Natural killer cell (primary cell): ENCODE results near the gene NCLN. TPM values are rescaled to one million over a fixed set of nuclear protein-coding genes. Genes with fewer than 3 reads are reported as not detected.
"Not testable (repeated sequence)": the region's sequence is repeated elsewhere in the genome, so short reads cannot be mapped to it uniquely, and the experiment has no call there.

Experiments
- ATAC-seq, 3 donors: fragments of 150-1000 bp in 2 of 3; fragments of 200-7000 bp in 1 of 3; cut with Tn5 transposase; 1 replicate in 1 of 3; 2 replicates in 2 of 3; pipeline ENCODE4 v1.10.0; 2021; ENCODE audit warnings: mild to moderate bottlenecking in 2 of 3, moderate library complexity in 2 of 3
- DNase-seq, 2 donors: peaks; one replicate each; pipeline versions ENCODE4 v3.0.0 to v3.0.0-alpha.2; 2013 to 2021; ENCODE audit warnings: mixed read lengths in 1 of 2
- H3K27ac ChIP-seq: one replicate; pipeline ENCODE4 v1.5.1; 2013; ENCODE audit warnings: mild to moderate bottlenecking, low read length
- H3K27me3 ChIP-seq: one replicate; pipeline ENCODE4 v1.6.1; 2013; ENCODE audit warnings: low read length; ENCODE audit not compliant: control insufficient read depth, insufficient read depth
- H3K36me3 ChIP-seq: one replicate; pipeline ENCODE4 v1.6.1; 2013; ENCODE audit warnings: low read length; ENCODE audit not compliant: control insufficient read depth, insufficient read depth
- H3K4me1 ChIP-seq: one replicate; pipeline ENCODE4 v1.6.1; 2013; ENCODE audit warnings: low read length; ENCODE audit not compliant: control insufficient read depth, insufficient read depth
- H3K4me3 ChIP-seq: one replicate; pipeline ENCODE4 v1.5.1; 2013; ENCODE audit warnings: low read length
- H3K9me3 ChIP-seq: one replicate; pipeline ENCODE4 v1.6.1; 2013; ENCODE audit warnings: low read length; ENCODE audit not compliant: control insufficient read depth, insufficient read depth
- H3K27ac Mint-ChIP-seq, 2 donors: one replicate each; pipeline ENCODE4 v1.8.0; 2022; ENCODE audit warnings: mild to moderate bottlenecking in 2 of 2, mixed read lengths in 2 of 2, moderate library complexity in 1 of 2
- H3K27me3 Mint-ChIP-seq, 2 donors: one replicate each; pipeline ENCODE4 v1.8.0; 2022; ENCODE audit warnings: low read depth in 2 of 2, mixed read lengths in 2 of 2
- H3K36me3 Mint-ChIP-seq: one replicate; pipeline ENCODE4 v1.8.0; 2022; ENCODE audit warnings: mixed read lengths
- H3K4me1 Mint-ChIP-seq, 2 donors: one replicate each; pipeline ENCODE4 v1.8.0; 2022; ENCODE audit warnings: mixed read lengths in 2 of 2
- H3K4me3 Mint-ChIP-seq: one replicate; pipeline ENCODE4 v1.8.0; 2022; ENCODE audit warnings: mild to moderate bottlenecking, moderate library complexity, mixed read lengths
- H3K9me3 Mint-ChIP-seq, 2 donors: one replicate each; pipeline ENCODE4 v1.8.0; 2022; ENCODE audit warnings: mixed read lengths in 2 of 2
- CTCF ChIP-seq: fragments of 200-600 bp; IDR thresholded peaks from one replicate; pipeline ENCODE4 v1.8.0; 2022; ENCODE audit warnings: antibody characterized with exemption
- WGBS: methylation state at CpG from one replicate; pipeline ENCODE4 v1.1.7; 2013; ENCODE audit warnings: missing lambda C conversion rate; ENCODE audit not compliant: insufficient coverage; 5-methylcytosine and 5-hydroxymethylcytosine counted together
- intact Hi-C: fragments of 100-400 bp; cut with micrococcal nuclease; formaldehyde crosslinking; loops from one replicate; pipeline ENCODE4 v1.14.2; 2022
- total RNA-seq, 4 donors: library from RNA; stranded (reverse); fragments of 120-200 nt in 1 of 4; gene quantifications; one replicate each; pipeline versions ENCODE4 v1.2.3 to v1.2.4, GENCODE V29; 2013 to 2022

Gene NCLN
- total RNA-seq, 3 donors from 2014 or later (not counting 1 experiment from before 2014, with no cell fraction given) = 39.6 to 61.4 (median 49.0) TPM

- ATAC-seq (no peak), DNase-seq (no peak)
- no peaks in the 10 kb centered on the region for H3K9me3 ChIP-seq
- Mint-ChIP-seq H3K4me3 (no peak overlapping the region), H3K4me1 (no peaks in the 10 kb centered on the region), H3K27ac (no peak overlapping the region), H3K27me3 (no peaks in the 10 kb centered on the region), H3K9me3 (no peaks in the 10 kb centered on the region), H3K36me3 (no peaks in the 10 kb centered on the region)
- intact Hi-C loops = no loop called here
- no peak overlapping the region for H3K4me3 ChIP-seq
- no peaks in the 10 kb centered on the region for H3K27me3 ChIP-seq
- H3K4me1 ChIP-seq = peaks cover 17% of the 10 kb centered on the region
- 95% methylated on average over 3 of the region's 3 CpGs for WGBS
- H3K36me3 ChIP-seq = no peaks in the 10 kb centered on the region
- no peak for TF ChIP-seq CTCF
- no peak overlapping the region for H3K27ac ChIP-seq
These were observed 32.2 kb upstream of the NCLN start for GRCh38 chr19:3153286-3154230.

GRCh38 chr19:3154447-3154846 lies 31.3 kb upstream of the NCLN start:
- H3K36me3 ChIP-seq, H3K9me3 ChIP-seq, H3K4me3 Mint-ChIP-seq, H3K4me3 ChIP-seq, H3K27ac Mint-ChIP-seq, DNase-seq, H3K27me3 Mint-ChIP-seq, H3K36me3 Mint-ChIP-seq, intact Hi-C loops, H3K4me1 Mint-ChIP-seq, H3K9me3 Mint-ChIP-seq, ATAC-seq, H3K27me3 ChIP-seq: not testable (repeated sequence)
- Histone ChIP-seq H3K27ac (peak overlapping the region; percentile 49), H3K4me1 (peaks cover 17% of the 10 kb centered on the region)
- WGBS = 93% methylated on average over 3 of the region's 3 CpGs

GRCh38 chr19:3154957-3155736 lies 30.6 kb upstream of the NCLN start:
- Histone ChIP-seq H3K9me3 (no peaks in the 10 kb centered on the region), H3K36me3 (no peaks in the 10 kb centered on the region), H3K4me1 (peaks cover 17% of the 10 kb centered on the region), H3K4me3 (no peak overlapping the region), H3K27me3 (no peaks in the 10 kb centered on the region), H3K27ac (peak overlapping the region; percentile 49)
- Mint-ChIP-seq H3K4me3 (peak overlapping the region; percentile 62), H3K27ac (no peak overlapping the region), H3K4me1 (no peaks in the 10 kb centered on the region), H3K9me3 (peaks cover 0 to under 1% of the 10 kb centered on the region in 2 donors), H3K27me3 (no peaks in the 10 kb centered on the region), H3K36me3 (no peaks in the 10 kb centered on the region)
- intact Hi-C loops = no loop called here
- 39% methylated on average over 21 of the region's 21 CpGs for WGBS
- ATAC-seq (peak; percentile 83 to 87 (median 86)), DNase-seq (peak in 1 of 2 donors; percentile 92)
- no peak for TF ChIP-seq CTCF
